ENCODE results near the gene PIM2.

The PIM2 gene

DNA sequence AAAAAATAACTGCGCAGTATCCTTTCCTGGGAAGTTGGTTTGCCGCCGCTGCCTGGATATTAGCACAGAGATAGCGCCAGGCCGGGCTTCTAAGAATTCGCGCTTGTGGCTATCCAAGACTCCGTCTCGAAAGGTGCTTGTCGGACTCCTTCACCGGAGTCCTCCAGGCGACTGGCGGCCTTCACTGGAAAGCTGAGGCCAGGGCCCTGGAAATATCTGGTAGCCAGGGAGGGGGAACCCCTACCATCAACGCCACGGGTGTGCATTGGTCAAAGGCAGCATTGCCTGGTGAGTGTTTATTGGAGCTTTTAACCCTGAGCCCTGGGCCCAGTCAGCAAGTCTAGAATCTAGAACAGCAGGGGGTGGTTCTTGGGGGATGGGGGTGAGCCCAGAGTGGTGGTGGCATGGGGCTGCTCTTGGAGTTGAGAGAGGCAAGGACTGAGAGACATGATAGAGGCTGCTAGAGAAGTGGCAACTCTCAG is 577 bp upstream of the PIM2 start:
- H3K79me2 ChIP-seq (ENCODE audit: insufficient read depth, low read length), result peaks cover 19% of the 10 kb centered on the region
- H3K27ac ChIP-seq (ENCODE audit: low read depth, low read length), result peak overlapping the region; percentile 53
- no peak for TF ChIP-seq CTCF (IDR thresholded peaks at IDR 0.05; ENCODE audit: insufficient read depth, low read length, poor library complexity, severe bottlenecking)
- no peak for TF ChIP-seq EZH2phosphoT487 (conservative IDR thresholded peaks at IDR 0.05; ENCODE audit: low read length)
- peaks cover 17% of the 10 kb centered on the region for H3F3A ChIP-seq (ENCODE audit: insufficient read depth)
- H3K36me3 ChIP-seq (ENCODE audit: low read length), result no peaks in the 10 kb centered on the region
- no peaks in the 10 kb centered on the region for H4K20me1 ChIP-seq (ENCODE audit: low read depth, low read length)
- H3K9me2 ChIP-seq (replicated peaks; ENCODE audit: insufficient read depth, low read length), result no peaks in the 10 kb centered on the region
- H3K4me2 ChIP-seq (ENCODE audit: low read depth, low read length, poor library complexity, severe bottlenecking), result peak overlapping the region; percentile 27
- no peaks in the 10 kb centered on the region for H3K9me3 ChIP-seq (ENCODE audit: insufficient read depth, low read length)
- no peak overlapping the region for H3K9ac ChIP-seq (ENCODE audit: low read length)
- no peak overlapping the region for H2AFZ ChIP-seq (ENCODE audit: low read depth, low read length, severe bottlenecking)
- no peaks in the 10 kb centered on the region for H3K27me3 ChIP-seq (ENCODE audit: low read length)
- H3K4me3 ChIP-seq (ENCODE audit: insufficient read depth, low read length, poor library complexity, severe bottlenecking), result no peak overlapping the region

DNA sequence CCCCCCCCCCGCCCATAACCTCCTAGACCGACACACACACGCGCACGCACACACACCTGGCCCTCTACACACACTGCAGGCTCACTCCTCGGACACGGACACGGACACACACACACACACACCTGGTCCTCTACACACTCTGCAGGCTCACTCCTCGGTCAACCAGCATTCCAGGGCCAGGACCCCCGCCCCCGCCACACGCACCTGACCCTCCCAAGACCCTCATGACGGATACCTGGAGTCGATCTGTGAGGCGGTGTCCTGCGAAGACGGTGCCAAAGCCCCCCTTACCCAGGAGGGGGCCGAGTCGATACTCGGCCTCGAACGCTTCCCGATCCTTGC is 552 bp downstream of the PIM2 start:
- H3K79me2 ChIP-seq (ENCODE audit: insufficient read depth, low read length), result peaks cover 19% of the 10 kb centered on the region
- H3K9me2 ChIP-seq (replicated peaks; ENCODE audit: insufficient read depth, low read length), result no peaks in the 10 kb centered on the region
- H3K4me3 ChIP-seq (ENCODE audit: insufficient read depth, low read length, poor library complexity, severe bottlenecking), result peak overlapping the region; percentile 76
- no peaks in the 10 kb centered on the region for H3K27me3 ChIP-seq (ENCODE audit: low read length)
- H2AFZ ChIP-seq (ENCODE audit: low read depth, low read length, severe bottlenecking), result no peak overlapping the region
- peak overlapping the region; percentile 75 for H3K9ac ChIP-seq (ENCODE audit: low read length)
- H3F3A ChIP-seq (ENCODE audit: insufficient read depth), result peaks cover 17% of the 10 kb centered on the region
- H3K27ac ChIP-seq (ENCODE audit: low read depth, low read length), result peak overlapping the region; percentile 82
- no peak for TF ChIP-seq EZH2phosphoT487 (conservative IDR thresholded peaks at IDR 0.05; ENCODE audit: low read length)
- no peak for TF ChIP-seq CTCF (IDR thresholded peaks at IDR 0.05; ENCODE audit: insufficient read depth, low read length, poor library complexity, severe bottlenecking)
- H3K4me2 ChIP-seq (ENCODE audit: low read depth, low read length, poor library complexity, severe bottlenecking), result peak overlapping the region; percentile 71
- H3K9me3 ChIP-seq (ENCODE audit: insufficient read depth, low read length), result no peaks in the 10 kb centered on the region
- no peaks in the 10 kb centered on the region for H4K20me1 ChIP-seq (ENCODE audit: low read depth, low read length)
- no peaks in the 10 kb centered on the region for H3K36me3 ChIP-seq (ENCODE audit: low read length)

GRCh38 chrX:48917139-48918001 is 1.5 kb downstream of the PIM2 start:
- Histone ChIP-seq H3F3A (ENCODE audit: insufficient read depth) (peaks cover 26% of the 10 kb centered on the region), H4K20me1 (ENCODE audit: low read depth, low read length) (no peaks in the 10 kb centered on the region)

More at GRCh38 chrX:48917139-48918001, 1.5 kb downstream of the PIM2 start:
- H3K36me3 ChIP-seq (ENCODE audit: low read length), result no peaks in the 10 kb centered on the region
- peak overlapping the region; percentile 76 for H3K4me3 ChIP-seq (ENCODE audit: insufficient read depth, low read length, poor library complexity, severe bottlenecking)
- H3K9me2 ChIP-seq (replicated peaks; ENCODE audit: insufficient read depth, low read length), result no peaks in the 10 kb centered on the region
- peaks cover 19% of the 10 kb centered on the region for H3K79me2 ChIP-seq (ENCODE audit: insufficient read depth, low read length)
- TF ChIP-seq CTCF (IDR thresholded peaks at IDR 0.05; ENCODE audit: insufficient read depth, low read length, poor library complexity, severe bottlenecking), result peak; percentile 80
- no peak for TF ChIP-seq EZH2phosphoT487 (conservative IDR thresholded peaks at IDR 0.05; ENCODE audit: low read length)
- H3K27ac ChIP-seq (ENCODE audit: low read depth, low read length), result peak overlapping the region; percentile 82
- no peaks in the 10 kb centered on the region for H3K9me3 ChIP-seq (ENCODE audit: insufficient read depth, low read length)
- no peak overlapping the region for H2AFZ ChIP-seq (ENCODE audit: low read depth, low read length, severe bottlenecking)
- H3K27me3 ChIP-seq (ENCODE audit: low read length), result no peaks in the 10 kb centered on the region
- H3K9ac ChIP-seq (ENCODE audit: low read length), result peak overlapping the region; percentile 75
- H3K4me2 ChIP-seq (ENCODE audit: low read depth, low read length, poor library complexity, severe bottlenecking), result peak overlapping the region; percentile 71

All from SU-DHL-6 (cell line).